ENCODE results near the gene MARK3.

Gene MARK3

GRCh38 chr14:103385929-103386712 lies 906 bp downstream of the MARK3 start:
- TF ChIP-seq CTCF (IDR thresholded peaks at IDR 0.05), result no peak

GRCh38 chr14:103386713-103387329 lies 1.6 kb downstream of the MARK3 start:
- TF ChIP-seq CTCF (IDR thresholded peaks at IDR 0.05), result no peak

- TF ChIP-seq CTCF (IDR thresholded peaks at IDR 0.05), result no peak
Measured at GRCh38 chr14:103388664-103389063, 3.4 kb downstream of the MARK3 start.

- no peak for TF ChIP-seq CTCF (IDR thresholded peaks at IDR 0.05)
Measured at GRCh38 chr14:103390605-103391004, 5.4 kb downstream of the MARK3 start.

GRCh38 chr14:103391048-103391447 lies 5.8 kb downstream of the MARK3 start:
- peak; percentile 79 for TF ChIP-seq CTCF (IDR thresholded peaks at IDR 0.05)

- no peak for TF ChIP-seq CTCF (IDR thresholded peaks at IDR 0.05)
Measured at GRCh38 chr14:103392106-103392505, 6.9 kb downstream of the MARK3 start.

GRCh38 chr14:103392572-103392971 lies 7.4 kb downstream of the MARK3 start:
- TF ChIP-seq CTCF (IDR thresholded peaks at IDR 0.05), result no peak

Data from LNCAP (cell line).